T-helper 2 cell treated with Interferon-gamma antibody and Interleukin-4, amounts not matched to agents 5 μg/mL and 100 μg/mL, for 36 hours (primary cell): ENCODE measurements around the gene CREBRF.
"Not testable (repeated sequence)": the region's sequence is repeated elsewhere in the genome, so short reads cannot be mapped to it uniquely, and the experiment has no call there.

Source experiments
- DNase-seq: peaks from one replicate; pipeline ENCODE4 v3.0.0; 2021; ENCODE audit warnings: low spot score
- H3K27ac Mint-ChIP-seq: one replicate; pipeline ENCODE4 v1.8.0; 2021; ENCODE audit warnings: mild to moderate bottlenecking, mixed read lengths
- H3K27me3 Mint-ChIP-seq: one replicate; pipeline ENCODE4 v1.8.0; 2021; ENCODE audit warnings: low read depth, mixed read lengths
- H3K36me3 Mint-ChIP-seq: one replicate; pipeline ENCODE4 v1.8.0; 2021; ENCODE audit warnings: low read depth, mixed read lengths
- H3K4me1 Mint-ChIP-seq: one replicate; pipeline ENCODE4 v1.8.0; 2021; ENCODE audit warnings: low read depth, mixed read lengths
- H3K4me3 Mint-ChIP-seq: one replicate; pipeline ENCODE4 v1.8.0; 2022; ENCODE audit warnings: mild to moderate bottlenecking, moderate library complexity, mixed read lengths
- H3K9me3 Mint-ChIP-seq: one replicate; pipeline ENCODE4 v1.8.0; 2021; ENCODE audit warnings: mixed read lengths

Gene CREBRF

GRCh38 chr5:173076471-173076870 is 20.3 kb downstream of the CREBRF start:
- H3K36me3 Mint-ChIP-seq, H3K27ac Mint-ChIP-seq, H3K4me3 Mint-ChIP-seq, H3K4me1 Mint-ChIP-seq, H3K9me3 Mint-ChIP-seq, DNase-seq, H3K27me3 Mint-ChIP-seq: not testable (repeated sequence)

GRCh38 chr5:173078878-173079277 is 22.7 kb downstream of the CREBRF start:
- H3K4me3 Mint-ChIP-seq = no peak overlapping the region
- no peak for DNase-seq
- no peak overlapping the region for H3K27ac Mint-ChIP-seq
- H3K27me3 Mint-ChIP-seq = no peaks in the 10 kb centered on the region
- H3K4me1 Mint-ChIP-seq = peaks cover 4% of the 10 kb centered on the region
- H3K36me3 Mint-ChIP-seq = peaks cover 5% of the 10 kb centered on the region
- no peaks in the 10 kb centered on the region for H3K9me3 Mint-ChIP-seq

- Mint-ChIP-seq H3K27ac (no peak overlapping the region), H3K4me3 (no peak overlapping the region), H3K9me3 (no peaks in the 10 kb centered on the region), H3K27me3 (no peaks in the 10 kb centered on the region), H3K4me1 (no peaks in the 10 kb centered on the region), H3K36me3 (peaks cover 15% of the 10 kb centered on the region)
- no peak for DNase-seq
Measured at GRCh38 chr5:173089581-173089980, 33.4 kb downstream of the CREBRF start.

GRCh38 chr5:173090639-173091038 is 34.5 kb downstream of the CREBRF start:
- H3K4me3 Mint-ChIP-seq = no peak overlapping the region
- H3K27ac Mint-ChIP-seq = no peak overlapping the region
- no peaks in the 10 kb centered on the region for H3K4me1 Mint-ChIP-seq
- H3K27me3 Mint-ChIP-seq = no peaks in the 10 kb centered on the region
- DNase-seq = no peak
- H3K9me3 Mint-ChIP-seq = no peaks in the 10 kb centered on the region
- H3K36me3 Mint-ChIP-seq = peaks cover 15% of the 10 kb centered on the region

GRCh38 chr5:173091981-173092380 is 35.8 kb downstream of the CREBRF start:
- Mint-ChIP-seq H3K27me3 (no peaks in the 10 kb centered on the region), H3K27ac (no peak overlapping the region), H3K36me3 (peaks cover 12% of the 10 kb centered on the region), H3K4me1 (no peaks in the 10 kb centered on the region), H3K9me3 (no peaks in the 10 kb centered on the region), H3K4me3 (no peak overlapping the region)
- DNase-seq = no peak

GRCh38 chr5:173093606-173094005 is 37.5 kb downstream of the CREBRF start:
- DNase-seq = no peak
- Mint-ChIP-seq H3K4me3 (no peak overlapping the region), H3K4me1 (no peaks in the 10 kb centered on the region), H3K9me3 (no peaks in the 10 kb centered on the region), H3K36me3 (peaks cover 12% of the 10 kb centered on the region), H3K27ac (no peak overlapping the region), H3K27me3 (no peaks in the 10 kb centered on the region)

GRCh38 chr5:173094012-173094661 is 38.0 kb downstream of the CREBRF start:
- Mint-ChIP-seq H3K36me3 (peaks cover 11% of the 10 kb centered on the region), H3K9me3 (no peaks in the 10 kb centered on the region), H3K27me3 (no peaks in the 10 kb centered on the region), H3K27ac (no peak overlapping the region), H3K4me1 (no peaks in the 10 kb centered on the region), H3K4me3 (no peak overlapping the region)
- DNase-seq = no peak

- Mint-ChIP-seq H3K27me3 (no peaks in the 10 kb centered on the region), H3K4me1 (peaks cover 3% of the 10 kb centered on the region), H3K27ac (no peak overlapping the region), H3K4me3 (no peak overlapping the region), H3K9me3 (peaks cover 6% of the 10 kb centered on the region), H3K36me3 (peaks cover 6% of the 10 kb centered on the region)
- DNase-seq = no peak
Measured at GRCh38 chr5:173098787-173099186, 42.6 kb downstream of the CREBRF start.

GRCh38 chr5:173099461-173099860 is 43.3 kb downstream of the CREBRF start:
- no peak for DNase-seq
- Mint-ChIP-seq H3K36me3 (peaks cover 6% of the 10 kb centered on the region), H3K4me3 (no peak overlapping the region), H3K27me3 (no peaks in the 10 kb centered on the region), H3K27ac (no peak overlapping the region), H3K9me3 (peaks cover 6% of the 10 kb centered on the region), H3K4me1 (peaks cover 3% of the 10 kb centered on the region)

GRCh38 chr5:173101245-173101644 is 45.1 kb downstream of the CREBRF start:
- no peaks in the 10 kb centered on the region for H3K27me3 Mint-ChIP-seq

GRCh38 chr5:173103411-173103810 is 47.3 kb downstream of the CREBRF start:
- Mint-ChIP-seq H3K4me1 (peaks cover 3% of the 10 kb centered on the region), H3K9me3 (peaks cover 6% of the 10 kb centered on the region), H3K4me3 (no peak overlapping the region), H3K36me3 (peaks cover 6% of the 10 kb centered on the region), H3K27me3 (no peaks in the 10 kb centered on the region), H3K27ac (no peak overlapping the region)
- DNase-seq = no peak

More at GRCh38 chr5:173101245-173101644, 45.1 kb downstream of the CREBRF start:
- Mint-ChIP-seq H3K27ac (no peak overlapping the region), H3K36me3 (peaks cover 6% of the 10 kb centered on the region), H3K4me3 (no peak overlapping the region), H3K9me3 (peaks cover 6% of the 10 kb centered on the region), H3K4me1 (peaks cover 3% of the 10 kb centered on the region)
- DNase-seq = no peak

GRCh38 chr5:173108914-173109313 is 52.8 kb downstream of the CREBRF start:
- no peaks in the 10 kb centered on the region for H3K9me3 Mint-ChIP-seq
- H3K27ac Mint-ChIP-seq = no peak overlapping the region
- H3K36me3 Mint-ChIP-seq = peaks cover 5% of the 10 kb centered on the region
- peaks cover 3% of the 10 kb centered on the region for H3K4me1 Mint-ChIP-seq
- H3K27me3 Mint-ChIP-seq = no peaks in the 10 kb centered on the region
- no peak for DNase-seq
- no peak overlapping the region for H3K4me3 Mint-ChIP-seq

GRCh38 chr5:173114536-173114935 is 58.4 kb downstream of the CREBRF start:
- H3K9me3 Mint-ChIP-seq = peaks cover 1% of the 10 kb centered on the region
- no peak overlapping the region for H3K4me3 Mint-ChIP-seq
- no peaks in the 10 kb centered on the region for H3K27me3 Mint-ChIP-seq
- H3K27ac Mint-ChIP-seq = no peak overlapping the region
- DNase-seq = no peak
- H3K4me1 Mint-ChIP-seq = peaks cover 3% of the 10 kb centered on the region
- peaks cover 7% of the 10 kb centered on the region for H3K36me3 Mint-ChIP-seq

- H3K4me3 Mint-ChIP-seq = no peak overlapping the region
- H3K4me1 Mint-ChIP-seq = no peaks in the 10 kb centered on the region
- H3K27me3 Mint-ChIP-seq = no peaks in the 10 kb centered on the region
- peaks cover 11% of the 10 kb centered on the region for H3K36me3 Mint-ChIP-seq
- no peak for DNase-seq
- H3K9me3 Mint-ChIP-seq = peaks cover 3% of the 10 kb centered on the region
- H3K27ac Mint-ChIP-seq = no peak overlapping the region
Measured at GRCh38 chr5:173119719-173120118, 63.6 kb downstream of the CREBRF start.

GRCh38 chr5:173123416-173123815 is 67.3 kb downstream of the CREBRF start:
- Mint-ChIP-seq H3K36me3 (peaks cover 11% of the 10 kb centered on the region), H3K27ac (no peak overlapping the region), H3K4me1 (no peaks in the 10 kb centered on the region), H3K4me3 (no peak overlapping the region), H3K9me3 (peaks cover 3% of the 10 kb centered on the region), H3K27me3 (no peaks in the 10 kb centered on the region)
- no peak for DNase-seq
